Effector memory CD4-positive, alpha-beta T cell (primary cell): ENCODE data around the gene MESD.
A peak's percentile ranks its signal among the peaks of the same experiment; 100 is the strongest.

ENCODE experiments used
- DNase-seq, 3 donors: peaks; one replicate each; pipeline ENCODE4 v3.0.0-alpha.2; 2020
- H3K27ac ChIP-seq: 2 replicates; pipeline ENCODE4 v1.7.0; 2013; ENCODE audit warnings: mild to moderate bottlenecking, low read length, moderate library complexity; ENCODE audit not compliant: insufficient read depth, poor library complexity, severe bottlenecking
- H3K27me3 ChIP-seq: replicated peaks from 2 replicates; pipeline ENCODE4 v1.7.0; 2013; ENCODE audit warnings: mild to moderate bottlenecking, low read length; ENCODE audit not compliant: insufficient read depth, control insufficient read depth, poor library complexity, severe bottlenecking
- H3K36me3 ChIP-seq: 2 replicates; pipeline ENCODE4 v1.7.0; 2013; ENCODE audit warnings: mild to moderate bottlenecking, low read length, moderate library complexity; ENCODE audit not compliant: control insufficient read depth, insufficient read depth
- H3K4me1 ChIP-seq: 2 replicates; pipeline ENCODE4 v1.7.0; 2013; ENCODE audit warnings: low read length, mild to moderate bottlenecking; ENCODE audit not compliant: control insufficient read depth, insufficient read depth, poor library complexity, severe bottlenecking
- H3K4me3 ChIP-seq: 2 replicates; pipeline ENCODE4 v1.7.0; 2013; ENCODE audit warnings: low read length, low read depth, mild to moderate bottlenecking; ENCODE audit not compliant: insufficient read depth, poor library complexity, severe bottlenecking
- H3K9me3 ChIP-seq: 2 replicates; pipeline ENCODE4 v1.7.0; 2013; ENCODE audit warnings: mild to moderate bottlenecking, low read length, moderate library complexity; ENCODE audit not compliant: control insufficient read depth
- total RNA-seq, 3 donors: gene quantifications; one replicate each; lab custom pipeline; 2026; lab: John Stamatoyannopoulos, UW

The MESD gene
- total RNA-seq = 29.9 to 36.6 (median 31.2) reads per million in 3 donors

GRCh38 chr15:80989518-80990478 is at the start of gene MESD:
TSS of gene MESD (minus strand) at chr15:80989819. CDS start at chr15:80989791, 28 bp downstream.
- no peaks in the 10 kb centered on the region for H3K27me3 ChIP-seq
- peak within 1 kb of the TSS; percentile 93 for H3K27ac ChIP-seq
- no peaks in the 10 kb centered on the region for H3K9me3 ChIP-seq
- H3K4me3 ChIP-seq = peak within 1 kb of the TSS; percentile 99
- DNase-seq = peak; percentile 91 to 96 (median 95)
- H3K36me3 ChIP-seq = no peaks in the 10 kb centered on the region
- H3K4me1 ChIP-seq = peaks cover 14% of the 10 kb centered on the region

- Histone ChIP-seq H3K27me3 (no peaks in the 10 kb centered on the region), H3K4me3 (no peak overlapping the region), H3K4me1 (no peaks in the 10 kb centered on the region), H3K36me3 (no peaks in the 10 kb centered on the region), H3K27ac (no peak overlapping the region), H3K9me3 (no peaks in the 10 kb centered on the region)
- DNase-seq = no peak
These were observed 49.5 kb upstream of the MESD start for GRCh38 chr15:81038975-81039607.

GRCh38 chr15:81037952-81038743 is 48.5 kb upstream of the MESD start:
- no peak for DNase-seq
- H3K27ac ChIP-seq = no peak overlapping the region
- H3K36me3 ChIP-seq = no peaks in the 10 kb centered on the region

GRCh38 chr15:81033508-81033907 is 43.9 kb upstream of the MESD start:
- no peaks in the 10 kb centered on the region for H3K27me3 ChIP-seq
- H3K27ac ChIP-seq = no peak overlapping the region

More at GRCh38 chr15:81037952-81038743, 48.5 kb upstream of the MESD start:
- Histone ChIP-seq H3K9me3 (no peaks in the 10 kb centered on the region), H3K4me1 (no peaks in the 10 kb centered on the region), H3K4me3 (no peak overlapping the region), H3K27me3 (no peaks in the 10 kb centered on the region)

GRCh38 chr15:81032818-81033217 is 43.2 kb upstream of the MESD start:
- no peak for DNase-seq
- Histone ChIP-seq H3K36me3 (no peaks in the 10 kb centered on the region), H3K27ac (no peak overlapping the region), H3K4me3 (no peak overlapping the region), H3K27me3 (no peaks in the 10 kb centered on the region), H3K9me3 (no peaks in the 10 kb centered on the region), H3K4me1 (no peaks in the 10 kb centered on the region)

More at GRCh38 chr15:81033508-81033907, 43.9 kb upstream of the MESD start:
- Histone ChIP-seq H3K4me1 (no peaks in the 10 kb centered on the region), H3K36me3 (no peaks in the 10 kb centered on the region), H3K9me3 (no peaks in the 10 kb centered on the region), H3K4me3 (no peak overlapping the region)
- no peak for DNase-seq

GRCh38 chr15:81032355-81032754 is 42.7 kb upstream of the MESD start:
- H3K9me3 ChIP-seq = no peaks in the 10 kb centered on the region
- H3K4me1 ChIP-seq = no peaks in the 10 kb centered on the region
- H3K4me3 ChIP-seq = no peak overlapping the region
- H3K27ac ChIP-seq = no peak overlapping the region
- H3K27me3 ChIP-seq = no peaks in the 10 kb centered on the region
- no peaks in the 10 kb centered on the region for H3K36me3 ChIP-seq
- DNase-seq = no peak

- H3K36me3 ChIP-seq = no peaks in the 10 kb centered on the region
- H3K27ac ChIP-seq = no peak overlapping the region
- H3K4me3 ChIP-seq = no peak overlapping the region
- no peaks in the 10 kb centered on the region for H3K4me1 ChIP-seq
- H3K9me3 ChIP-seq = no peaks in the 10 kb centered on the region
- H3K27me3 ChIP-seq = no peaks in the 10 kb centered on the region
- DNase-seq = no peak
These were observed 41.6 kb upstream of the MESD start for GRCh38 chr15:81031203-81031602.

GRCh38 chr15:81030301-81030750 is 40.7 kb upstream of the MESD start:
- no peaks in the 10 kb centered on the region for H3K9me3 ChIP-seq
- no peak for DNase-seq
- no peak overlapping the region for H3K27ac ChIP-seq
- no peaks in the 10 kb centered on the region for H3K27me3 ChIP-seq
- no peaks in the 10 kb centered on the region for H3K36me3 ChIP-seq
- no peaks in the 10 kb centered on the region for H3K4me1 ChIP-seq
- H3K4me3 ChIP-seq = no peak overlapping the region

- no peak for DNase-seq
- Histone ChIP-seq H3K27ac (no peak overlapping the region), H3K9me3 (no peaks in the 10 kb centered on the region), H3K36me3 (no peaks in the 10 kb centered on the region), H3K4me3 (no peak overlapping the region), H3K4me1 (no peaks in the 10 kb centered on the region), H3K27me3 (no peaks in the 10 kb centered on the region)
These were observed 40.0 kb upstream of the MESD start for GRCh38 chr15:81029414-81030300.
